Brain microvascular endothelial cell (primary cell): ENCODE measurements around the gene CREB5.

Experiments used
- DNase-seq: peaks from one replicate; pipeline ENCODE4 v3.0.0-alpha.2; 2020
- H3K27ac ChIP-seq: fragments of 250-450 bp; sonication (Bioruptor Pico); 2 replicates; pipeline ENCODE4 v1.5.1; 2020; ENCODE audit warnings: mild to moderate bottlenecking, moderate library complexity
- H3K27me3 ChIP-seq: fragments of 250-450 bp; sonication (Bioruptor Pico); replicated peaks from 2 replicates; pipeline ENCODE4 v1.5.1; 2020; ENCODE audit warnings: mild to moderate bottlenecking
- H3K36me3 ChIP-seq: fragments of 250-450 bp; sonication (Bioruptor Pico); replicated peaks from 2 replicates; pipeline ENCODE4 v1.5.1; 2020; ENCODE audit warnings: mild to moderate bottlenecking
- H3K4me3 ChIP-seq: 2 replicates; pipeline ENCODE4 v1.5.1; 2011; ENCODE audit warnings: low read depth, mild to moderate bottlenecking, control low read depth, low read length, moderate library complexity
- CTCF ChIP-seq: IDR thresholded peaks from 2 replicates; pipeline ENCODE4 v1.5.1; 2011; ENCODE audit warnings: low read depth, mild to moderate bottlenecking, moderate library complexity, low read length, control low read depth, inconsistent platforms; ENCODE audit errors: missing control alignments
- in situ Hi-C: cut with HindIII; loops from 2 replicates; pipeline ENCODE4 v1.10.0; 2017; ENCODE audit warnings: low sequenced_read_pairs, low pct_ligation_motif_present

CREB5 gene

DNA sequence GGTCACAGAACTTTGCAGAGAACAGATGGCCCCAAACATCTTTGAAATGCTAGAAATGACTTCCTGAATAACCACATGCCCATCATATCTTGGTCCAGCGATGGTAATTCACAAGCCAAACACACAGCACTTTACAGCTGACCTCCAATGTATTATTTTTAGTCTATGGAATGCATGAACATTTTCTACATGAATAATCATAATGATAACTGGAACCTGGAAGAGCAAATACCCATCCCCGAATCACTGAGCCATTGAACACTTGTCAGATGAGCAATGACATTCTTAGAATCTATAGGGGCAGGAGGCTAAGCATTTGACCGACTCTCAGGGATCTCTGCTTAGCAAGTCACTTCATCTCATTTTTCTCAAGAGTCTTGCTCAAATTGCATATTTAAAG is 167.3 kb downstream of the CREB5 start:
- Histone ChIP-seq H3K27me3 (no peaks in the 10 kb centered on the region), H3K36me3 (no peaks in the 10 kb centered on the region), H3K27ac (no peak overlapping the region), H3K4me3 (no peak overlapping the region)
- no peak for TF ChIP-seq CTCF
- DNase-seq, result peak; percentile 34
- in situ Hi-C loops, result no loop called here

- Histone ChIP-seq H3K4me3 (no peak overlapping the region), H3K27me3 (no peaks in the 10 kb centered on the region), H3K27ac (no peak overlapping the region), H3K36me3 (no peaks in the 10 kb centered on the region)
- in situ Hi-C loops, result no loop called here
- TF ChIP-seq CTCF, result no peak
- DNase-seq, result no peak
Observed at GRCh38 chr7:28580665-28581064, 168.3 kb downstream of the CREB5 start.

- no peaks in the 10 kb centered on the region for H3K36me3 ChIP-seq
- no peak for TF ChIP-seq CTCF
- H3K27me3 ChIP-seq, result no peaks in the 10 kb centered on the region
- no peak overlapping the region for H3K27ac ChIP-seq
- no peak for DNase-seq
- in situ Hi-C loops, result no loop called here
- no peak overlapping the region for H3K4me3 ChIP-seq
Observed at GRCh38 chr7:28581351-28581750, 169.0 kb downstream of the CREB5 start.

DNA sequence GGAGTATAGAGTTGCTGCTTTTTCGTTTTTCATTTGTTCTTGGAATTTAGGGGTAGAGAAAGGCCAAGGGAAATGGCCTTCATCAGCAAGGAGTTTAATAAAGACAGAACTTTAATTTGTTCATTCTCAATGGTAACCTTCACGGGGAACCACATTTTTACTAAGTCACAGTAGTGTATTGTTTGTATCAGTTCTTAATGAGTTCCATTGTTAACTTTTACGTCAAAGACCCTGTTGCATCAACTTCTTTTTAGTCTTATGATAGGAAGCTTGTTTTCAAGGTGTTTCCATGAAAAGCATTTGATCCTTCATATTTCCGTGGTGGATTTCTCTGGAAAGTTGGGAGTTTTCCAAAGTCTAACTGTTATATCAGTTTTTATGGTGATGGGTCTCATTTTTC is 169.9 kb downstream of the CREB5 start:
- in situ Hi-C loops, result no loop called here
- TF ChIP-seq CTCF, result no peak
- no peak for DNase-seq
- H3K27ac ChIP-seq, result no peak overlapping the region
- no peaks in the 10 kb centered on the region for H3K36me3 ChIP-seq
- no peaks in the 10 kb centered on the region for H3K27me3 ChIP-seq
- H3K4me3 ChIP-seq, result no peak overlapping the region

DNA sequence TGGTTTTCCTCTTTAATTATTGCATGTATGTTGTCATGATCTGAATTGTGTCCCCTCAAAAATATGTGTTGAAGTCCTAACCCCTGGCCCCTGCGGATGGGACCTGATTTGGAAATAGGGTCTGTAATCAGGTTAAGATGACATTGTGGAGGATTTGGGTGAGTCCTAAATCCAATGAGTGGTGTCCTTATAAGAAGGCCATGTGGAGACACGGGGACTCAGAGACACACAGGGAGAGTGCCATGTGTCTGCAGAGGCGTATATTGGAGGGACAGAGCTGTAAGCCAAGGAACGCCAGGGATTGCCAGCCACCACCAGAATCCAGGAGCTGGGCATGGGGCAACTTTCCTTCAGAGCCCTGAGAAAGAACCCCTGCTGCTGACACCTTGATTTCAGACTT is 171.9 kb downstream of the CREB5 start:
- Histone ChIP-seq H3K36me3 (no peaks in the 10 kb centered on the region), H3K4me3 (no peak overlapping the region), H3K27ac (no peak overlapping the region), H3K27me3 (no peaks in the 10 kb centered on the region)
- no peak for TF ChIP-seq CTCF
- in situ Hi-C loops, result no loop called here
- DNase-seq, result no peak

GRCh38 chr7:28586736-28587135 is 174.4 kb downstream of the CREB5 start:
- no peaks in the 10 kb centered on the region for H3K27me3 ChIP-seq
- in situ Hi-C loops, result no loop called here
- H3K27ac ChIP-seq, result no peak overlapping the region
- TF ChIP-seq CTCF, result no peak
- no peaks in the 10 kb centered on the region for H3K36me3 ChIP-seq
- DNase-seq, result no peak
- H3K4me3 ChIP-seq, result no peak overlapping the region
